ENCODE measurements around the gene TRAM2.

DNA sequence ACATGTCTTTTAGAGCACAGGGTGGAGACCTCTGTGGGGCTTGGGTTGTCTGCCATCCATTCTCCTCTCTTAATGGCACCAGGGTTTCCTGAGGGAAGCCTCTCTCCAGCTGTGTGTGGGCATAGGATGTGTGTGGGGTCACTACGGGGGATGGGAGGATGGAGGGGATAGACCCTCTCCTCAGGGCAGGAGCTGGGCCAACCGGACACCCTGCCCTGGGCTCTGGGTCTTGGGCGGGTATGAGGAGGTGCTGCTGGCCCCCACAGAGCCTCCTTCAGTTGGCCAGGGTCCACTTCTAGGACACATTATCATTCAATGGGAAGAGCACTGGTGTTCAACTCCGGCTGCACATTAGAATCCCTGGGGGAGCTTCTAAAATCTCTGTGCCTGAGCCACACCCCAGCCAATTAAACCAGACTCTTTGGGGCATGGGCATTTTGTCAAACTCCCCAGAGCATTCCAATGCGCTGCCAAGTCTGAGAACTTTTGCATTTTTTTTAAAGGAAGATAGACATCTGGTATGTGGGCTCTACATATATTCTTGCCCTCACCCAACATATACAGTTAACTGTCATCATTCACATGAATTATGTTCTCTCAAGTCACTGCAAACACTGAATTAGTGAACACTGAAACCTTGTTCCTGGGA lies 38.5 kb downstream of the TRAM2 start:
- TF ChIP-seq POLR2A (IDR thresholded peaks at IDR 0.05; ENCODE audit: low read depth, low read length) = no peak
- no peak for TF ChIP-seq TAF1 (IDR thresholded peaks at IDR 0.05; ENCODE audit: borderline replicate concordance, low read depth, low read length)
